CD4-positive, alpha-beta T cell treated with Interleukin-12 subunit alpha and Interleukin-12 subunit beta, for 1 hour (primary cell): ENCODE results near the gene KCNJ14.
A peak's percentile ranks its signal among the peaks of the same experiment; 100 is the strongest.

Experiments used
- DNase-seq: peaks from one replicate; pipeline ENCODE4 v3.0.0-alpha.2; 2020

The KCNJ14 gene

DNA sequence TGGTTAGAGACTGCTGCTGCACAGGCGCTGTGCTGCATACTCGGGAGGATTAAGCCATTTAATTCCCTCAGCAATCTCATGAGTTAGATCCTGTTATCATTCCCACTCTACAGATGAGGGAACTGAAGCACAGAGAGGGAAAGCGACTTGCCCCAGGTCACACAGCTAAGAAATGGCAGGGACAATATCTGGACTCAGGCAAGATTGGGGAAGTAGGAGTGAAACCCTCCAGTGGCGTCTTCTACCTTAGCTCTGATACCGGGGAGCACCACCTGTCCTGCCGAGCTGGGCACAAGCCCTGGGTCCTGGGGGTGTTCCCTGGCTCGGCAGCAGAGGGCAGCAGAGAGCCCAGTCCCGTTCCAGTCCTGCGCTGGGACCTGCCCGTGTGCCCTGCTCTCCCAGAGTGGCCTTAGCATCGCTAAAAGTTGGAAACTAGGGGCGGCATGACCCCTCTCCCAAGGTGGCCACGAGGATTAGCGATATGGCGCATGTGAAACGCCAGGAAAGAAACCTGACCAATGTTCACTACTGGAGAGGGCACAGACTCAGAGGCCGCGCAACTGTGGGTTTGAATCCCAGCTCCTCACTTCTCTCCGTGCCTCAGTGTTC lies 34.3 kb downstream of the KCNJ14 start:
- DNase-seq = peak; percentile 84

DNA sequence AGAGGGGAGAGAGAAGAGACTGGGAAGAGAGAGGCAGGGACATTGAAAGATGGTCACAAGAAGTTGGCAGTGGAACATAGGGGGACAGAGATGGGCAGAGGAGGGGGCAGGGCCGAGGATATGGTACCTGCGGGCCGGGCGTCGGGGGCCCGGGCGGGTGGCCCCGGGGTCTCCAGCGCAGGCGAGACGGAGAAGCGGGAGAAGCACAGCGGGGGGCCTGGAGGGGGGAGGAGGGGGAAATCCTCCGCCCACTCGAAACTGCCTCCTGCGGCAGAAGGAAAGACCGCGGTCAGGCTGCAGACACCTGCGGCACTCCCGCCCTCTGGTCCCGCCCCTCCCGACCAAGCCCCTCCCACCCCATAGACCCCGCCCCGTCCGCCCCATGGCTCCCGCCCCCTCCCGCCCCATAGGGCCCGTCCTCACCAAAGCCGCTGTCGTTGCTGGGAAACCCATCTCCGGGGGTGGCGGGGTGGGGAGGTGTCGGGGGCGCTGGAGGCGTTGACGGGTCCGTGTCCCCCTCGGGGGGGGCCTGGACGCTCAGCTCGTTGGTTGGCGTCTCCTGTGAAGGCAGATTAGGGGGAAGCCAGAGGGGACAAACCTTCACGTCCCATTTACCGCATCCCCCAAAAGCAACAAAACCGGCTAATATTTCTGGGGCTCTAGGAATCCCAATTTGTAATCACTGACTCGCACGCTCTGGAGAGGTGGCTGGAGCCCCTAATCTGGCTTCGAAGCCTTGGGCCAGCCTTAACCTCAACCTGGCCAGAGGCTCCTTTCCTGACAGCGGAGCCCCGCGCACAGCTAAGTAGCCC lies 35.8 kb downstream of the KCNJ14 start:
- DNase-seq = peak; percentile 75

DNA sequence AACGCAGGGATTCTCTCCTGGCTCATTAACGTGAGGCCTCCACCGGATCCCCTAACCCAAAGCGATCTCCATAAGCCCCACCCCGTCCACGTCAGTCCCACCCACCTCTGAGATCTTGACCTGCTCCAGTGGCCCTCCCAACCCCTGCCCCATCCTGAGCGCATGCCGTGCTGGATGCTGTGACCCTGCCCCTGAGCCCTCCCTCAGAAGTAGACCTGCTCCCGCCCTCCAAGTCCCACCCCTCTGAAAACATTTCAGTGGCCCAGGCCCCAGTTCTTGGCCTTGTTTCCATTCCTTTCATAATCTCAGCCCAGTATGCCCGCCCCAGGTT lies 36.4 kb downstream of the KCNJ14 start:
- no peak for DNase-seq

DNA sequence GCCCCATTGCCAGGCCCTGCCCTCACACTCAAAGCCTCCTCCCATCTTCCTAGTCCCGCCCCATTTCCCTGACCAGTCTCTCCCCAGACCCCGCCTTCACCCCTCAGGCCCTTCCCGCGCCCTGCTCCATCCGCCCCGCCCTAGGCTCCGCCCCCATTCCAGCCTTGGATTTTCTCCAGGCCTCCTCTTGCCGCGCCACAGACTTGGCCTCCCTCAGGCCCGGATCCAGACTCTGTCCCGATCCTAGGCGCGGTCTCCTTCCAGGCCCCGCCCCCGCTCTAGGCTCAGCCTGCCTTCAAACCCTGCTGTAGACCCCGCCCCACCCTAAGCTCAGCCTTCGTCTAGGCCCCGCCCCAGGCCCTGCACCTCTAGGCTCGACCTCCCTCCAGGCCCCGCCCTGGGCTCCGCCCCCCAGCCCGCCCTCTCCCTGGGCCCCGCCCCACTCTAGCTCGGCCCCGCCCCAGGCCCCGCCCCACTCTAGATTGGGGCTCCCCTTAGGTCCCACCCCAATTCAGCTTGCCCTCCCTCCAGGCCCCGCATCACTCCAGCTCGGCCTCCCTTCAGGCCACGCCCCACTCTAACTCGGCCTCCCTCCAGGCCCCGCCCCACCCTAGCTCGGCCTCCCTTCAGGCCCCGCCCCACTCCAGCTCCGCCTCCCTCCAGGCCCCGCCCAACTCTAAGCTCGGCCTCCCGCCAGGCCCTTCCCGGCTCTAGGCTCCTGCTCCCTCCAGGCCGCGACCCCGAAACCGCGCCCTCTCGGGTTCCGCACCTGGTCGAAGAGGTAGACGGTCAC lies 37.7 kb downstream of the KCNJ14 start:
- peak; percentile 86 for DNase-seq

DNA sequence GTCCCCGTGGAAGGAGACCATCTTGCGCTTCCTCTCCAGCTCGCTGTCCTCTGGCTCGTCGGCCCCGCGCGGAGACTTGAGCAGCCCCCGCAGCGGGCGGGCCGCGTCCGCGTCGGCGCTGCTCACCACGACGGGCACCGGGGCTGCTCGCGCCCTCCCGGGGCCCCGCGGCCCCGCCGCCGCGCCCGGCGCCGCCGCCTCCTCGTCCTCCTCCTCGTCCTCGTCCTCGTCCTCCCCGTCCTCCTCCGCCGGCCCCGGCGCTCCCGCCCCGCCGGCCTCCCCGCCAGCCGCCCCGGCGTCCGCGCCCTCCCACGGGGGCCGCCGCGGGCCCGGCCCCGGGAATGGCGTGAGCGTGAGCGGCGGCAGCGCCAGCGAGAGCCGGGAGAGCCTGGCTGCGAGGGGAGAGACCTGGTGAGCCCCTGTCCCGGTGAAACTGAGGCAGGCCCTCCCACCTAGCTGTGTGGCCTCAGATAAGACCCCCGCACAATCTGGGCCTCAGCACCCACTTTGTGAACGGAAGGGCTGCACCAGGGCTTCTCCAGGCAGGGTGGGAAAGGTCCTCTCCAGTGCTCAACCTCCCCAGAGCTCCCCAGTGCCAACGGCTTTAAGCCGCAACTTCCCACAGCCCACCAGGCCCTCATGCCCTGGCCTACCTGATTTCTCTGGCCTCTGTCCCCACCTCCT lies 38.5 kb downstream of the KCNJ14 start:
- no peak for DNase-seq

DNA sequence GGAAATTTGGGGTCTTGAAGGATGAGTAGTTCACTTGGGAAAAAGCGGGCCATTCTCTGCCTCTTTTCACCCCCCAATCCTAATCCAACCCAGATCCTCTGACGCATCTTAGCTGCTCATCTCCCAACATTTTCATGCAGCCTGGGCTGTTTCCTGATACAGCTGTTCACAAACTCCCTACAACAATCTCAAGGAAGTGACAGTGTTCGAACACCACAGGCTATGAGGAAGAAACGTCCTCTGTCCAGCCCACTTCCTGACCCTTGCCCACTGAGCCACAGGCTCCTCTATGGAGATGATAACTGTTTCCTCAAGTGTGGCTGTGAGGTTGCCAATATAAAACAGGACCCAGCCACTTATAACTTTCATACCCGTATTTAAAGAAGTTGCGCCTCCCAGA lies 40.0 kb downstream of the KCNJ14 start:
- DNase-seq = no peak

DNA sequence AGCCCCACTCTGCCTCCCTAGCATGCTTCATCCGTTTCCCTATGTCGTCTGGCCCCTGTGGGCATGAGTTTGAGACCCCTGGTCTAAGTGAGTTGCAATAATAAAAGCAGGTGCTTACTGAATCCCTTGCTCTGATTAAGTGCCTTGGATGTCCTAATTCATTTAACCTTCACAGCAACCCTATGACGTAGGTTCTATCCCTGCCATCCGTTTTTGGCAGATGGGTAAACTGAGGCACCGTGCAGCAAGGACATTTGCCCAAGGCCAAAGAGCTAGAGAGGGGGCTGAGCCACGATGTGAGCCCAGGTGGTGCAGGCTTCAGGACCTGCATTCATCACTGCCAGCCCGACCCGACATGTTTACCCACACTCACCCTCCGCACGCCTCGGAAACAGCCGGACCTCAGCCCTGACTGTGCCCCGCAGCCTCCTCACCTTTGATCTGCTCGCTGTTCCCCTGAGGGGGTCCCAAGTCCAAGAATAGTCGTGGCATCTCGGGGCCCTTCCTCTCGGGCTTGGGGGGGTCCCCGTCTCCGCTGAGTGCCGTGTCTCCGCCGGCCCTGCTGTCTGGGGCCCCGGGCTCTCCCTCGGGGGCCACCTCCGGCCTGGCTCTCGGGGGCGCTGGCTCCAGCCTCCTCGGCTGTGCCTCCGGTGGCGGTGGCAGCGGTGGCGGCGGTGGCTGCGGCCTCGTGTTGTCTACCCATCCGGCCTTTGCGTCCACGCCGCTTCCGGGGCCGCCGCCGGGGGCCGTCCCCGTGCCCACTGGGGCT lies 41.8 kb downstream of the KCNJ14 start:
- DNase-seq = no peak

DNA sequence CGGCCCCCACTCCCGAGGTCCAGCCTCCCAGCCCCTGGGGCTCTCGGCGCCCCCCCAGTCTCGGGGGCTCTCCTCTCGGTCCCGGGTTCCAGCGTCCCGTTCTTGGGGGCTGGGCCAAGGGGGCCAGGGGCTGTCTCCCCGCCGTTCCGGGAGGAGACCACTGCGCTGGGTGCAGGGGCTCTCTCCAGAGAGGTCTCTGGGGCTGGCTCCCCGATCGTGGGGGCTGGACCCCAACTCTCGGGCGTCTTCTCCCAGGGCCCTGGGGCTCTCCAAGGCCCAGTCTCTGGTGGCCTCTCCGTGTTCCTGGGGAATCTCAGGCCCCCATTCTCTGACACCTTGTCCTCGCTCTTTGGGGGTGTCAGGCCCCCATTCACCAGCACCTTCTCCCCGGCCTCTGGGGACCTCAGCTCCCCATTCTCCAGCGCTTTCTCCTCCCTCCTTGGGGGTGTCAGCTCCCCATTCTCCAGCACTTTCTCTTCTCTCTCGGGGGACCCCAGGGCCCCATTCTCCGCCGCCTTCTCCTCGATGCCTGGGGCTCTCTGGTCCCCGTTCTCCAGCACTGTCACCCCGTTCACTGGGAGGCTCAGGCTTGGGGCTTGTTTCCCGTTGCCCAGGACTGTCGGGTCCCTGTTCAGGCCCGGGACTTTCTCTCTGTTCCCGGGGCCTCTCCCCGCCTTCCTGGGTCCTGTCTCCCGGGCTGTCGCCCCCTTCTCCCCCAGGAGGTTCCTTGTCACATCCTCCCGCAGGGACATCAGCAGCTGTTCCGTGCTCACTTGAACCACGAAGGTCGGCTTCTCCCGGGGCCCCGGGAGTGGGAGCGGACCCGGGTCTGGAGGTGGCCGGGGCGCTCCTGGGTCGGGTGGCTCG lies 42.6 kb downstream of the KCNJ14 start:
- DNase-seq = no peak

DNA sequence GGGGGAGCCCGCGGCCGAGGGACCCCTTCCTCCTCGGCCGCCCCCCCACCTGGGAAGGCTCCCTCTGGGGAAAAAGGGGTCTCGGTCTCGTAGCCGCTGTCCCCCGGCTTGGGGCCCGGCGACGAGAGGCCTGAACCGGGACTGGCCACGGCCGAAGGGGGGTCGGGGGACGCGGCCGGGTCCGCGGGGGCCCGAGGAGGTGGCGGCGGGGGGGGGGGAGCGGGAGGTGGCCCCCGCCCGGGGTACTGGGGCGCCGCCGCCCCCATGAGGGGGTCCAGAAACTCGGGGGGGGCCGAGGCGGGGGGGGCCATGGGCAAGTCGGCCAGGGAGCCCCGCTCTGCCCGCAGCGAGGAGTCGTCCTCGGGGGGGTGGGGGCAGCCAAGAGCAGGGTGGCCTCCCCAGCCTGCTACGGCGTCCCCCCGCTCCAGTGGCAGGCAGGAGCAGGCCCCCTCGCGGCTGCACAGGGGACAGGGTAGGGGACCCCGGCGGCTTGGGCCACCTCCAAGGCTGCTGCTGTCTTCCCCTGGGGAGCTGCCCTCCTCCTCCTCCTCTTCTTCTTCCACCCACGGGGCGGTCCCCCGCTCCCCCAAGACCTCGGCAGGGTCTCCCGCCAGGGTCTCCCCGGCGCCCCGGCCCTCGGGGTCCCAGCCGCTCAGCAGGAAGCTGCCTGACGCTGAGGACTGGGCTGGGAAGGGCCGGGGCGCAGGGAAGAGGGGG lies 43.4 kb downstream of the KCNJ14 start:
- no peak for DNase-seq

DNA sequence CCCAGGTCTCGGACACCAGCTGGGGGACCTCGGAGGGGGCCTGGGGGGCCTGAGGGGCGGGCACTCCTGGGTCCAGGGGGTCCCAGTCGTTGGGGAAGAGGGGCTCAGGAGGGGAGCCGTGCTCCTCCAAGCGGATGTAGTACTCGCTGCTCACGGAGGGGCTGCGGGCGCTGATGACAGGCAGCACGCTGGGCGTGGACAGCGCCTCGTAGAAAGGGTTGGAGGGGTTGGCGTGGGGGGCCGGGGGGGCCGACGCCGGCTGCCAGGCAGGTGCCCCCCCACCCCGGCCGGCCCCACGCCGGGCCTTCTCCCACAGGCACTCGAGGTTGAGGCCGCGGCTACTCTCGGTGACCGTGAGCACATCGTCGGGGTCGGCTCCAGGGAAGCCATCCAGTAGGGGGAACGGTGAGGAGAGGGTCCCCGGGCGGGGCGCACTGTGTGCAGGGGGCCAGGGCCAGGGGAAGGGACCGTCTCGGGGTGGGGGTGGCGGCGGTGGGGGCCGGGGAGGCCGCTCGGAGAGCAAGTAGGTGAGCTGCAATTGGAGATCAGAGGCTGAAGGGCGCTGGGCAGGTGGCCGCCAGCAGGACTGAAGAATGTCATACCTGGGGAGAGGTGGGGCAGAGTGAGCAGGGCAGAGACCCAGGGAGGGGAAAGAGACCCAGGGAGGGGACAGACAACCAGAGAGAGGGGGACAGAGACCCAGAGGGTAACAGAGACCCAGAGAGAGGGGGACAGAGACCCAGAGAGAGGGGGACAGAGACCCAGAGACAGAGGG lies 44.1 kb downstream of the KCNJ14 start:
- DNase-seq = no peak

DNA sequence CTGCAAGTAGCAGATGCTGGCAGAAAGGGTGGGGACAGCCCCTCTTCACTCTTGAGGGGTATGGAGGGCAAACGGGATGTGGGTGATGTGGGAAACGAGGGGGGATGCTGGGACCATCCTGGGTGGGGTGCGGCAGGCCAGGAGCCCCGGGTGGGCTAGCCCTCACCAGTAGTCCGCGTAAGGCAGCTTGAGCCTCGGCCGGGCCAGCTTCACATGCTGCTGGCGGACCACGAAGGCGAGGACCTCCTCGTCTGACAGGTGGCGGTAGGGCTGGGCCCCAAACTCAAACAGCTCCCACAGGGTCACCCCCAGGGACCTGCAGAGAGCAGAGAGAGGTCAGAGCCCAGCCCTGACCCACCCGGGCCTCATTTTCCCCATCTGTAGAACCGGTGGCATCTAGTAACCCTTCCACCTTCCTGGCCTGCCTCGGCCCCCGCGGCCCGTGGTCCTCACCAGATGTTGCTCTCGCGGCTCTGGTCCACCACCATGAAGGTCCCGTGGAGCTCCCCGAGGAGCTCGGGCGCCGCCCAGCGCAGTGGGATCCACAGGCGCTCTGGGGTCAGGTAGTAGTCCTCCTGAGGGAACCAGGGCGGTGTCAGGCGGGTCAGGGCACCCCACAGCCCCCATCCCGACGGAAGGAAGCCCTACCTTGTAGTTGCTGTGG lies 45.6 kb downstream of the KCNJ14 start:
- DNase-seq = no peak

DNA sequence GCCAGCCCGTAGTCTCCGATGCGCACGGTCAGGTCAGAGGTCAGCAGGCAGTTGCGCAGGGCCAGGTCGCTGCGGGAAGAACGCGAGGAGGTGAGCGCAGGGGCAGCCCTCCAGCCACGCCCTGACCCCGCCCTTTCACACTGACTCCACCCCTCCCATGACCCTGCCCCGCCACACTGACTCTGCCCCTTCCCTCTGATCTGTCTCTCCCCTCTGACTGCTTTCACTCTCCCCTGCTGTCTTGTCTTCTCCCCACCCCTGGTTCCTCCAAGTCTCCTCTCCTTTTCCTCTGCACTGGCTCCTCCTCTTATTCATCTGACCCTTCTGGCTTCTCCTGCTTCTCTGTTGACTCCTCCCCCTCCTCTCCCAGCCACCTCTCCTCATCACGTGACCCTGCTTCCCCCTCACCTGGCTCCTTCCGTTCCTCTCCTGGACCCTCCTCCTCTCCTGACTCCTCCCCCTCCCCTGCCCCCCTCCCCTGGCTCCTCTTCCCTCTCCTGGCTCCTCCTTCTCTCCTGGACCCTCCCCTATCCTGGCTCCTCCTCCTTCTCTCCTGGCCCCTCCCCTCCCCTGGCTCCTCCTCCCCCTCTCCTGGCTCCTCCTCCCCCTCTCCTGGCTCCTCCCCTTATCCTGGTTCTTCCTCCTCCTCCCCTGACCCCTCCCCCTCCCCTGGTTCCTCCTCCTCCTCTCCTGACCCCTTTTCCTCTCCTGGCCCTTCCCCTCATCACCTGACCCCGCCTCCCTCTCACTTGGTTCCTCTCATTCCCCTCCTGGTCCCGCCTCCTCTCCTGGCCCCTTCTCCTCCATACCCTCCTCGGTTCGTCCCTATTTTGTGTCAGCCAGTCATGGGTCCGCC lies 46.3 kb downstream of the KCNJ14 start:
- DNase-seq = peak; percentile 81

DNA sequence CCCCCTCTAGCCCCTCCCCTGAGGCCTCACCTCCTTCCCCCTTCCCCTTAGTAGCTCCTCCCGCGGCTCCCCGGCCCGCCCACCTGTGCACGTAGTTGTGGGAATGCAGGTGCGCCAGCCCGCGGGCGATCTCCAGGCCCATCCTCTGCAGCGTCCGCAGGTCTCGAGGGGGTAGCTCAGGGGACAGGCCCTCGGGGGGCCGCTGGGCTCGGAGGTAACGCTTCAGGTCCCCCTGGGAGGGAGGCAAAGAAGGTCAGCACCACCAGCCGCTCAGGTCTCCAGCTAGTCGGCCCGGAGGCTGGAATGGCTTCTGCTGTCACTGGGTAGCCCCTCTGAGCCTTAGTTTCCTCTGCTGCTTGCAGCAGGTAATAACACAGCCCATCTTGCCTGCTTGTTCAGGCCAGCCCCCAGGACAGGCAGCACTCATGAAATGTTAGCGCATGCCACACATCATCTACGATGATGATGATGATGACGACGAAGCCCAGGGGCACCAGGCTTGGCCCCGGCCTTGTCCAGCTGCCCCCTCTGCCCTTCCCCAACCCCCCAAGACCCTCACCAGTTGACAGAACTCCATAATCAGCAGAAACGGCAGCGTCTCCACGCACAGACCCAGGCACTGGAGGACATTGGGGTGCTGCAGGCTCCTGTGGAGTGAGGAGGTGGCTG lies 47.1 kb downstream of the KCNJ14 start:
- no peak for DNase-seq

DNA sequence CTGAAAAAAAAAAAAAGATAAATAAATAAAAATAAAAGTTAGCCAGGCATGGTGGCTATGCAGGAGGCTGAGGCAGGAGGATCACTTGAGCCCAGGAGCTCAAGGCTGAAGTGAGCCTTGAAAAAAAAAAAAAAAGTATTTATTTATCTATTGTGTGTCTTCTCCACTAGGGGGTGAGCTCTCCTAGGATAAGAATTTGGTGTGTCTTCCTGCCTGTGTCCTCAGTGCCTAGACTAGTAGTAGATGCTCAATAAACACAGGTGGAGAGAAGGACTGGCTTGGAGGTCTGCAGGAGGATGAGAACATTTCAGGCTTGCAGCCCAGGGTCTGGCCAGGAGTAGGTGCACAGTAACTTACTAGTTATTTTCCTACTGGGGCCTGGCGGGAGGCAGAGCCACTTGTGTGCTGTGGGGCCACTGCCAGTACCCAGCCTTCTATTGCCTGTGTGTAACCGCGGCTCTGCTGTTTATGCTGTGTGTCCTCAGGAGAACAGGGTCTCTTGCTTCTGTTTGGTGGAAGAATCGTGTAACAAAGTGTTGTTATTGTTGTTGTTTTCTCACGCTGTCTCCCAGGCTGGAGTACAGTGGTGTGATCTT lies 50.9 kb downstream of the KCNJ14 start:
- DNase-seq = peak; percentile 72

DNA sequence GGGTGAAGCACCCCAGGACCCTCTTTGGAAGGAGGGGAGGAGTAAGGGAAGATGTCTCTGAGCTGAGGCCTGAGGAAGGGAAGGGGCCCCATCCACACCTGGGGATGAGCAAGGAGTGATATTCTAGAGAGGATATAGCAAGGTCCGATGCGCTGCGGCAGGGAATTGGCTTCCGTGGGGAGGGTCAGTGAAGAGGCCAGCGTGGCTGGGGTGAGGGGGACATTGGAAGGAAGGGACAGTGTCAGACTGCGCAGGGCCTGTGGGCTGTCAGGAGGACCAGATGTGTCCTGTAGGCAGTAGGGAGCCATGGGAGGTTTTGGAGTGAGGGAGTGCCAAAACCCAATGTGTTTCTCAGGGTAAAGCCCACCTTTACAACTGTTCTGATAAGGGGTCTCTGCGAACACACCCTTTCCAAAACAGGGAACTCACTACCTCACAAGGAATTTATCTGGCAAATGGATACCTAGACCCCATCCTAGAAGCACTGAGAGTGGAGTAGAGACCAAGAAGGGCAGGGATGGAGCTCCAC lies 52.6 kb downstream of the KCNJ14 start:
- no peak for DNase-seq

DNA sequence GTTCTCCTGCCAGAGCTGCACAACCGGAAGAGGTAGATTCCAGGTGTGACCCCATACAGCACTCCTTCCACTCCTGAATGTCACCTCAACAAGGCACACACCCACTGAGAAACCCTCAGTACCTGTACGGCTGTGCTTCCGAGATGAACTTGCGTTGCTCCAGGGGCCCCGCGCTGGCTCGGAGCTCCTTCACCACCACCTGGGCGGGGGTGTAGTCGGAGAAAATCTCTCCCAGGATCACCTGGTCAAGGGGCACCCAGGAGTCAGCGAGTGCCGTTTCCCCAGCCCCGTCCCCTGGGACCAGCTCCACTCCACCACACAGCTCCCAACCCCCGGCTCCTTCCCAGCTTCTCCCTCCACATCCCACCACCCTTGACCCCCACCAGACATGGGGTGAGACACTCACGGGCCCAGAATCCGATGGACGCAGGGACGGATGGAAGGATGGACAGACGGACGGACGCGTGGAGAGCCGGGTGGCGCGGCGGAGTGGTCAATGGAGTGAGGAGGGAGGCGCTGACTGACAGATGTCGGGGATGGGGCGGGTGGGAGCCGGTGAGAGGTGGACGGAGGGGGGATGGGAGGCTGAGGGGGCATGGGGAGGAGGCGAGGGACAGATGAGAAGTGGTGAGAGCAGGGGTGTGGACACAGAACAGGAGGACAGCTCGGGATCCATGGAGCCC lies 53.5 kb downstream of the KCNJ14 start:
- DNase-seq = no peak
